Right lobe of liver (tissue), 4 donors: ENCODE data around the gene PDCD5.

Experiments
- POLR2A ChIP-seq: fragments of 450-650 bp; IDR thresholded peaks from one replicate; pipeline ENCODE4 v1.6.1; 2017; ENCODE audit warnings: antibody characterized with exemption, mild to moderate bottlenecking
- TF ChIP-seq, protein P1 (sequence below), 4 donors: fragments of 200-600 bp in 3 of 4; fragments of 450-650 bp in 1 of 4; IDR thresholded peaks; one replicate each; pipeline versions ENCODE4 v1.5.1 to v1.8.0; 2016 to 2022; ENCODE audit warnings: antibody characterized with exemption in 4 of 4, mild to moderate bottlenecking in 2 of 4
- donor health status: DM: no; HTN: no; CAD: no.
- donor health status: DM: no; HTN: no; CAD: no.
- donor health status: DM: no; HTN: yes; CAD: no.

DNA sequence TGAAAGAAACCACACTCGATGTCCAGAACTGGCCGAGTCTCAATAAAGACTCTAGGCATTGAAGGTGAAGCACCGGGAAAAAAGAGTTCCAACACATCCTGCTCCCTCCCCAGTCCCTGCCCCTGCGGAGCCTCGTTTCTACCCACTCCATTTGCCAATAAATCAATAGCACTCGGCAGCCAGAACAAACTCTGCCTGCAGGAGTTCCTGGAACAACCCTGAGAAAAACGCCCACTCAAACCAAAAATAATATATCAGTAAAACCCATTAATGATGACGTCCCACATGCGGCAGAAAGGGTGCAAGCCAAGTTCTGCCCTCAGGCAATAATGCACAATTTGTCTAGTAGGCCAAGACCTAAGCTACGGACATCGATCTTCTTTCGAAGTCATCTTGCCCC lies 41.0 kb downstream of the PDCD5 start:
- no peak for TF ChIP-seq POLR2A
- TF ChIP-seq, protein P1, sequence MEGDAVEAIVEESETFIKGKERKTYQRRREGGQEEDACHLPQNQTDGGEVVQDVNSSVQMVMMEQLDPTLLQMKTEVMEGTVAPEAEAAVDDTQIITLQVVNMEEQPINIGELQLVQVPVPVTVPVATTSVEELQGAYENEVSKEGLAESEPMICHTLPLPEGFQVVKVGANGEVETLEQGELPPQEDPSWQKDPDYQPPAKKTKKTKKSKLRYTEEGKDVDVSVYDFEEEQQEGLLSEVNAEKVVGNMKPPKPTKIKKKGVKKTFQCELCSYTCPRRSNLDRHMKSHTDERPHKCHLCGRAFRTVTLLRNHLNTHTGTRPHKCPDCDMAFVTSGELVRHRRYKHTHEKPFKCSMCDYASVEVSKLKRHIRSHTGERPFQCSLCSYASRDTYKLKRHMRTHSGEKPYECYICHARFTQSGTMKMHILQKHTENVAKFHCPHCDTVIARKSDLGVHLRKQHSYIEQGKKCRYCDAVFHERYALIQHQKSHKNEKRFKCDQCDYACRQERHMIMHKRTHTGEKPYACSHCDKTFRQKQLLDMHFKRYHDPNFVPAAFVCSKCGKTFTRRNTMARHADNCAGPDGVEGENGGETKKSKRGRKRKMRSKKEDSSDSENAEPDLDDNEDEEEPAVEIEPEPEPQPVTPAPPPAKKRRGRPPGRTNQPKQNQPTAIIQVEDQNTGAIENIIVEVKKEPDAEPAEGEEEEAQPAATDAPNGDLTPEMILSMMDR (IDR thresholded peaks at IDR 0.05) = no peak
